Measurements from ENCODE around the gene SLC13A3.

DNA sequence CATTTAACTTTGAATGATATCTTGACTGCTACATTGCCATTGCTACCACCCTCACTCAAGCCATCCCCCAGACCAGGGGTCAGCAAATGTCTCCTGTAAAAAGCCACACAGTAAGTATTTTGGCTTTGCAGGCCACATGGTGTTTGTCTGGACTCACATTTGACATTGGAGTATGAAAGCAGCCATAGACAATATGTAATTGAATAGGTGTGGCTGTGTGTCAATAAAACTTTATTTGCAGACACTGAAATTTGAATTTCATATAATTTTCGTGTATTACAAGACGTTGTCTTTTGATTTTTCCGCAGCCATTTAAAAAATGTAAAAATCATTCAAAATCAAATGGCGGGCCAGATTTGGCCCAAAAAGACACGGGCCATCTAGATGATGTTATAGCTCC is 64.5 kb downstream of the SLC13A3 start:
- TF ChIP-seq, protein P1, sequence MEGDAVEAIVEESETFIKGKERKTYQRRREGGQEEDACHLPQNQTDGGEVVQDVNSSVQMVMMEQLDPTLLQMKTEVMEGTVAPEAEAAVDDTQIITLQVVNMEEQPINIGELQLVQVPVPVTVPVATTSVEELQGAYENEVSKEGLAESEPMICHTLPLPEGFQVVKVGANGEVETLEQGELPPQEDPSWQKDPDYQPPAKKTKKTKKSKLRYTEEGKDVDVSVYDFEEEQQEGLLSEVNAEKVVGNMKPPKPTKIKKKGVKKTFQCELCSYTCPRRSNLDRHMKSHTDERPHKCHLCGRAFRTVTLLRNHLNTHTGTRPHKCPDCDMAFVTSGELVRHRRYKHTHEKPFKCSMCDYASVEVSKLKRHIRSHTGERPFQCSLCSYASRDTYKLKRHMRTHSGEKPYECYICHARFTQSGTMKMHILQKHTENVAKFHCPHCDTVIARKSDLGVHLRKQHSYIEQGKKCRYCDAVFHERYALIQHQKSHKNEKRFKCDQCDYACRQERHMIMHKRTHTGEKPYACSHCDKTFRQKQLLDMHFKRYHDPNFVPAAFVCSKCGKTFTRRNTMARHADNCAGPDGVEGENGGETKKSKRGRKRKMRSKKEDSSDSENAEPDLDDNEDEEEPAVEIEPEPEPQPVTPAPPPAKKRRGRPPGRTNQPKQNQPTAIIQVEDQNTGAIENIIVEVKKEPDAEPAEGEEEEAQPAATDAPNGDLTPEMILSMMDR (IDR thresholded peaks at IDR 0.05; ENCODE audit: extremely low read depth in 1 of 2, insufficient read depth in 1 of 2, low read depth in 1 of 2, low read length in 2 of 2), result no peak
- no peak for TF ChIP-seq POLR2A (IDR thresholded peaks at IDR 0.05; ENCODE audit: low read depth, low read length)
- TF ChIP-seq FOS (IDR thresholded peaks at IDR 0.05; ENCODE audit: borderline replicate concordance, insufficient read depth, low read length), result no peak
